HEK293 (cell line): ENCODE data around the gene ALS2CL.

Experiments used
- CTCF ChIA-PET: fragments of 350-600 bp; formaldehyde crosslinking; extraction: SDS; loops from one replicate; lab custom pipeline; 2021; ENCODE audit warnings: antibody characterized with exemption; lab: Yijun Ruan, JAX
- POLR2A ChIA-PET: fragments of 300-600 bp; formaldehyde crosslinking; extraction: SDS; loops from one replicate; lab custom pipeline; 2020; ENCODE audit warnings: antibody characterized with exemption, inconsistent platforms; lab: Yijun Ruan, JAX
- H3K27ac ChIP-seq: fragments of 200-500 bp; sonication (Bioruptor generic); 2 replicates; pipeline ENCODE4 v1.5.1; 2014; ENCODE audit warnings: low read depth, low read length, control low read depth, inconsistent platforms; ENCODE audit errors: extremely low read depth
- H3K36me3 ChIP-seq, 2 experiments: fragments of 200-500 bp in 1 of 2; sonication (Bioruptor generic) in 1 of 2; 1 replicate in 1 of 2; 2 replicates in 1 of 2; pipeline ENCODE4 v1.5.1; 2014 to 2017; ENCODE audit warnings: inconsistent platforms in 2 of 2, low read length in 2 of 2; ENCODE audit not compliant: control insufficient read depth in 2 of 2, insufficient read depth in 1 of 2
- H3K4me1 ChIP-seq: fragments of 200-500 bp; sonication (Bioruptor generic); 2 replicates; pipeline ENCODE4 v1.5.1; 2014; ENCODE audit warnings: mild to moderate bottlenecking, low read length, inconsistent platforms; ENCODE audit not compliant: control insufficient read depth, insufficient read depth
- H3K4me3 ChIP-seq: 2 replicates; pipeline ENCODE4 v1.5.1; 2011; ENCODE audit warnings: low read depth, mild to moderate bottlenecking, control low read depth, low read length, moderate library complexity
- H3K9me3 ChIP-seq: fragments of 200-500 bp; sonication (Bioruptor generic); 2 replicates; pipeline ENCODE4 v1.5.1; 2014; ENCODE audit warnings: low read depth, low read length, inconsistent platforms; ENCODE audit not compliant: control insufficient read depth, insufficient read depth
- ZNF121 ChIP-seq: fragments of 450-650 bp; formaldehyde crosslinking; IDR thresholded peaks from 2 replicates; pipeline ENCODE4 v1.5.1; 2016; ENCODE audit warnings: missing biosample characterization, missing genetic modification characterization
- ZNF138 ChIP-seq: fragments of 450-650 bp; formaldehyde crosslinking; IDR thresholded peaks from 2 replicates; pipeline ENCODE4 v1.5.1; 2016; ENCODE audit warnings: missing biosample characterization, missing genetic modification characterization, borderline replicate concordance
- ZNF24 ChIP-seq: fragments of 450-650 bp; formaldehyde crosslinking; IDR thresholded peaks from 2 replicates; pipeline ENCODE4 v1.5.1; 2016; ENCODE audit warnings: missing biosample characterization, missing genetic modification characterization
- ZNF416 ChIP-seq: fragments of 450-650 bp; formaldehyde crosslinking; IDR thresholded peaks from 2 replicates; pipeline ENCODE4 v1.5.1; 2016; ENCODE audit warnings: missing biosample characterization, missing genetic modification characterization
- ZNF544 ChIP-seq: fragments of 450-650 bp; formaldehyde crosslinking; IDR thresholded peaks from 2 replicates; pipeline ENCODE4 v1.5.0; 2017; ENCODE audit warnings: missing biosample characterization, missing genetic modification characterization
- ZNF558 ChIP-seq: fragments of 450-650 bp; formaldehyde crosslinking; IDR thresholded peaks from 2 replicates; pipeline ENCODE4 v1.5.1; 2016; ENCODE audit warnings: missing biosample characterization, missing genetic modification characterization
- ZNF561 ChIP-seq: fragments of 450-650 bp; IDR thresholded peaks from 2 replicates; pipeline ENCODE4 v1.5.1; 2018; ENCODE audit warnings: missing biosample characterization, missing genetic modification characterization, borderline replicate concordance
- ZNF624 ChIP-seq: fragments of 450-650 bp; formaldehyde crosslinking; IDR thresholded peaks from 2 replicates; pipeline ENCODE4 v1.5.1; 2017; ENCODE audit warnings: missing biosample characterization, missing genetic modification characterization
- ZNF660 ChIP-seq: fragments of 450-650 bp; IDR thresholded peaks from 2 replicates; pipeline ENCODE4 v1.5.1; 2018; ENCODE audit warnings: missing biosample characterization, mild to moderate bottlenecking, missing genetic modification characterization
- ZNF776 ChIP-seq: fragments of 450-650 bp; formaldehyde crosslinking; IDR thresholded peaks from 2 replicates; pipeline ENCODE4 v1.5.0; 2017; ENCODE audit warnings: missing biosample characterization, missing genetic modification characterization, borderline replicate concordance
- ZNF843 ChIP-seq: fragments of 450-650 bp; formaldehyde crosslinking; IDR thresholded peaks from 2 replicates; pipeline ENCODE4 v1.5.1; 2016; ENCODE audit warnings: missing biosample characterization, missing genetic modification characterization
- TF ChIP-seq, protein P1 (sequence below): sonication (generic); formaldehyde crosslinking; IDR thresholded peaks from 2 replicates; pipeline ENCODE4 v1.8.1; 2022; ENCODE audit warnings: mild to moderate bottlenecking, moderate library complexity, missing genetic modification reagents
- TF ChIP-seq, protein P2 (sequence below): fragments of 450-650 bp; formaldehyde crosslinking; IDR thresholded peaks from 2 replicates; pipeline ENCODE4 v1.5.1; 2016; ENCODE audit warnings: missing biosample characterization, missing genetic modification characterization, borderline replicate concordance
- TF ChIP-seq, protein P3 (sequence below): fragments of 450-650 bp; formaldehyde crosslinking; IDR thresholded peaks from 2 replicates; pipeline ENCODE4 v1.5.1; 2016; ENCODE audit warnings: missing biosample characterization, missing genetic modification characterization
- TF ChIP-seq, protein P4 (sequence below): IDR thresholded peaks from 2 replicates; pipeline ENCODE4 v1.6.1; 2011; ENCODE audit warnings: mild to moderate bottlenecking, low read depth, low read length, borderline replicate concordance
- TF ChIP-seq, protein P5 (sequence below): fragments of 450-650 bp; formaldehyde crosslinking; IDR thresholded peaks from 2 replicates; pipeline ENCODE4 v1.5.1; 2016; ENCODE audit warnings: missing biosample characterization, missing genetic modification characterization

ALS2CL gene

DNA sequence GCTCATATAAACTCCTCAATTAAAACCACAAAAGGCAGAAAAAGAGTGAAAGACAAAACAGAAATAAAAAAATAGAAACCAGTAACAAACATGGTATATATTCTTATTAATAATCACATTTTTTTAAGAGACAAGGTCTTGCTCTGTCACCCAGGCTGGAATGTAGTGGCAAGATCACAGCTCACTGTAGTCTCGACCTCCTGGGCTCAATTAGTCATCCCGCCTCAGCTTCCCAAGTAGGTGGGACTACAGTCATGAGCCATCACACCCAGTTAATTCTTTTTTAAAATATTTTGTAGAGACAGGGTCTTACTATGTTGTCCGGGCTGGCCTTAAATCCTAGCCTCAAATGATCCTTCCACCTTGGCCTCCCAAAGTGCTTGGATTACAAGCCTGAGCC, 44.0 kb downstream of the ALS2CL start:
- TF ChIP-seq ZNF660 (tag by site-specific recombination) (no peak), ZNF121 (tag by site-specific recombination) (no peak), ZNF561 (tag by site-specific recombination) (no peak), ZNF544 (no peak), ZNF138 (tag by site-specific recombination) (no peak), ZNF624 (no peak), ZNF416 (tag by site-specific recombination) (no peak)
- TF ChIP-seq, protein P1, sequence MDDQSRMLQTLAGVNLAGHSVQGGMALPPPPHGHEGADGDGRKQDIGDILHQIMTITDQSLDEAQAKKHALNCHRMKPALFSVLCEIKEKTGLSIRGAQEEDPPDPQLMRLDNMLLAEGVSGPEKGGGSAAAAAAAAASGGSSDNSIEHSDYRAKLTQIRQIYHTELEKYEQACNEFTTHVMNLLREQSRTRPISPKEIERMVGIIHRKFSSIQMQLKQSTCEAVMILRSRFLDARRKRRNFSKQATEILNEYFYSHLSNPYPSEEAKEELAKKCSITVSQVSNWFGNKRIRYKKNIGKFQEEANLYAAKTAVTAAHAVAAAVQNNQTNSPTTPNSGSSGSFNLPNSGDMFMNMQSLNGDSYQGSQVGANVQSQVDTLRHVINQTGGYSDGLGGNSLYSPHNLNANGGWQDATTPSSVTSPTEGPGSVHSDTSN, result no peak
- TF ChIP-seq, protein P2, sequence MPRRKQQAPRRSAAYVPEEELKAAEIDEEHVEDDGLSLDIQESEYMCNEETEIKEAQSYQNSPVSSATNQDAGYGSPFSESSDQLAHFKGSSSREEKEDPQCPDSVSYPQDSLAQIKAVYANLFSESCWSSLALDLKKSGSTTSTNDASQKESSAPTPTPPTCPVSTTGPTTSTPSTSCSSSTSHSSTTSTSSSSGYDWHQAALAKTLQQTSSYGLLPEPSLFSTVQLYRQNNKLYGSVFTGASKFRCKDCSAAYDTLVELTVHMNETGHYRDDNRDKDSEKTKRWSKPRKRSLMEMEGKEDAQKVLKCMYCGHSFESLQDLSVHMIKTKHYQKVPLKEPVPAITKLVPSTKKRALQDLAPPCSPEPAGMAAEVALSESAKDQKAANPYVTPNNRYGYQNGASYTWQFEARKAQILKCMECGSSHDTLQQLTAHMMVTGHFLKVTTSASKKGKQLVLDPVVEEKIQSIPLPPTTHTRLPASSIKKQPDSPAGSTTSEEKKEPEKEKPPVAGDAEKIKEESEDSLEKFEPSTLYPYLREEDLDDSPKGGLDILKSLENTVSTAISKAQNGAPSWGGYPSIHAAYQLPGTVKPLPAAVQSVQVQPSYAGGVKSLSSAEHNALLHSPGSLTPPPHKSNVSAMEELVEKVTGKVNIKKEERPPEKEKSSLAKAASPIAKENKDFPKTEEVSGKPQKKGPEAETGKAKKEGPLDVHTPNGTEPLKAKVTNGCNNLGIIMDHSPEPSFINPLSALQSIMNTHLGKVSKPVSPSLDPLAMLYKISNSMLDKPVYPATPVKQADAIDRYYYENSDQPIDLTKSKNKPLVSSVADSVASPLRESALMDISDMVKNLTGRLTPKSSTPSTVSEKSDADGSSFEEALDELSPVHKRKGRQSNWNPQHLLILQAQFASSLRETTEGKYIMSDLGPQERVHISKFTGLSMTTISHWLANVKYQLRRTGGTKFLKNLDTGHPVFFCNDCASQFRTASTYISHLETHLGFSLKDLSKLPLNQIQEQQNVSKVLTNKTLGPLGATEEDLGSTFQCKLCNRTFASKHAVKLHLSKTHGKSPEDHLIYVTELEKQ (tag by site-specific recombination), result no peak
- TF ChIP-seq, protein P3, sequence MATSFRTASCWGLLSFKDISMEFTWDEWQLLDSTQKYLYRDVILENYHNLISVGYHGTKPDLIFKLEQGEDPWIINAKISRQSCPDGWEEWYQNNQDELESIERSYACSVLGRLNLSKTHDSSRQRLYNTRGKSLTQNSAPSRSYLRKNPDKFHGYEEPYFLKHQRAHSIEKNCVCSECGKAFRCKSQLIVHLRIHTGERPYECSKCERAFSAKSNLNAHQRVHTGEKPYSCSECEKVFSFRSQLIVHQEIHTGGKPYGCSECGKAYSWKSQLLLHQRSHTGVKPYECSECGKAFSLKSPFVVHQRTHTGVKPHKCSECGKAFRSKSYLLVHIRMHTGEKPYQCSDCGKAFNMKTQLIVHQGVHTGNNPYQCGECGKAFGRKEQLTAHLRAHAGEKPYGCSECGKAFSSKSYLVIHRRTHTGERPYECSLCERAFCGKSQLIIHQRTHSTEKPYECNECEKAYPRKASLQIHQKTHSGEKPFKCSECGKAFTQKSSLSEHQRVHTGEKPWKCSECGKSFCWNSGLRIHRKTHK (tag by site-specific recombination), result no peak
- Histone ChIP-seq H3K4me3 (no peak overlapping the region), H3K36me3 (no peaks in the 10 kb centered on the region), H3K9me3 (no peaks in the 10 kb centered on the region), H3K27ac (no peak overlapping the region), H3K4me1 (no peaks in the 10 kb centered on the region)
- CTCF ChIA-PET, result interaction anchor here (0.6 kb wide), 1 partner anchor 696 kb away, joined by 3 read pairs; no protein-coding TSS in a partner anchor
- POLR2A ChIA-PET, result no interaction called here

DNA sequence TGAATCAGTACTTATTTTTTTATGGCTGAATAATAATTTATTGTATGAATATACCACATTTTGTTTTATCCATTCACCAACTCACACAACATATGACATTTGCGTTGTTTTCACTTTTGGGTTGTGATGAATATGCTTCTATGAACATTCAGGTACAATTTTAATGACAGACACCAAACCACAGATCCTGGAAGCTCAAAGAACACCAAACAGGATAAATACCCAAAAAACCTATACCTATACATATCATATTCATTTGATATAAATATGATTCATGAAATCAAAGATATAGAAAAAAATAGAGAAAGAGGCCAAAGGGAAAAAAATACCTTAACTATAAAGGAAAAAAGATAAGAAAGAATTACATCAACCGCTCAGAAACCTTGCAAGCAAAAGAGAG, 45.4 kb downstream of the ALS2CL start:
- ChIA-PET POLR2A (no interaction called here), CTCF (interaction anchor here (0.7 kb wide), 1 partner anchor 772 kb away, joined by 5 read pairs; no protein-coding TSS in a partner anchor)
- H3K9me3 ChIP-seq, result no peaks in the 10 kb centered on the region
- H3K36me3 ChIP-seq, result no peaks in the 10 kb centered on the region
- TF ChIP-seq, protein P4, sequence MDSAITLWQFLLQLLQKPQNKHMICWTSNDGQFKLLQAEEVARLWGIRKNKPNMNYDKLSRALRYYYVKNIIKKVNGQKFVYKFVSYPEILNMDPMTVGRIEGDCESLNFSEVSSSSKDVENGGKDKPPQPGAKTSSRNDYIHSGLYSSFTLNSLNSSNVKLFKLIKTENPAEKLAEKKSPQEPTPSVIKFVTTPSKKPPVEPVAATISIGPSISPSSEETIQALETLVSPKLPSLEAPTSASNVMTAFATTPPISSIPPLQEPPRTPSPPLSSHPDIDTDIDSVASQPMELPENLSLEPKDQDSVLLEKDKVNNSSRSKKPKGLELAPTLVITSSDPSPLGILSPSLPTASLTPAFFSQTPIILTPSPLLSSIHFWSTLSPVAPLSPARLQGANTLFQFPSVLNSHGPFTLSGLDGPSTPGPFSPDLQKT, result no peak
- no peak for TF ChIP-seq ZNF843
- no peak for TF ChIP-seq ZNF776 (tag by site-specific recombination)
- no peak for TF ChIP-seq ZNF24 (tag by site-specific recombination)
- peak; percentile 96 for TF ChIP-seq ZNF558
- H3K4me1 ChIP-seq, result no peaks in the 10 kb centered on the region
- no peak overlapping the region for H3K27ac ChIP-seq
- no peak overlapping the region for H3K4me3 ChIP-seq

DNA sequence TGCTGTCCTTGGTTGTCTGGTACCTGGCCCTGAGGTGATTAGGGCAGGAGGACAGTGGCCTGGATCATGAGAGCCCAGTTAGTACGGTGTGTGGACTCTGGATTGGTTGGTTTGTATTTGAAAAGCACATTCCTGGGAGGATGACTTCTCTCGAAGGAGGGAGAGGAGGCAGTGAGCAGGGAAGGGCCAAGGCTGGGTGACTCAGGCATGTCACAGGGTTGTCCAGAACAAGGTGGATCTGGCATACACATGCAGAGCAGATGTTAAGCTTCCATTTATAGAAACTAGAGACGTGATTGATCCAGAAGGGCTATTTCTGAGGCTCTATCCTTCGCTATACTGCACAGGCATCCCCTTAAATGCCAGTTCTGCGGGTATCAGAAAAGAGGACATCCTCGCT, 46.8 kb downstream of the ALS2CL start:
- POLR2A ChIA-PET, result no interaction called here

More for the DNA sequence above, 46.8 kb downstream of the ALS2CL start:
- Histone ChIP-seq H3K4me1 (no peaks in the 10 kb centered on the region), H3K27ac (no peak overlapping the region), H3K36me3 (no peaks in the 10 kb centered on the region), H3K4me3 (no peak overlapping the region), H3K9me3 (no peaks in the 10 kb centered on the region)
- CTCF ChIA-PET, result no interaction called here
- TF ChIP-seq ZNF843, result no peak
- TF ChIP-seq, protein P5, sequence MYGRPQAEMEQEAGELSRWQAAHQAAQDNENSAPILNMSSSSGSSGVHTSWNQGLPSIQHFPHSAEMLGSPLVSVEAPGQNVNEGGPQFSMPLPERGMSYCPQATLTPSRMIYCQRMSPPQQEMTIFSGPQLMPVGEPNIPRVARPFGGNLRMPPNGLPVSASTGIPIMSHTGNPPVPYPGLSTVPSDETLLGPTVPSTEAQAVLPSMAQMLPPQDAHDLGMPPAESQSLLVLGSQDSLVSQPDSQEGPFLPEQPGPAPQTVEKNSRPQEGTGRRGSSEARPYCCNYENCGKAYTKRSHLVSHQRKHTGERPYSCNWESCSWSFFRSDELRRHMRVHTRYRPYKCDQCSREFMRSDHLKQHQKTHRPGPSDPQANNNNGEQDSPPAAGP (tag by site-specific recombination), result no peak
